Liver (tissue), 9 donors: Measurements from ENCODE around the gene INPP5K. TPM values are rescaled to one million over a fixed set of nuclear protein-coding genes. Genes with fewer than 3 reads are reported as not detected.

Experiments used
- DNase-seq: peaks from one replicate; pipeline ENCODE4 v3.0.0-alpha.2; 2017; ENCODE audit warnings: low spot score
- H3K27ac ChIP-seq, 2 donors: one replicate each; pipeline ENCODE4 v1.7.0; 2013; ENCODE audit warnings: inconsistent platforms in 2 of 2, low read length in 2 of 2, control low read depth in 1 of 2, low read depth in 1 of 2, mild to moderate bottlenecking in 1 of 2
- H3K27me3 ChIP-seq, 4 donors: one replicate each; pipeline versions ENCODE4 v1.6.1 to v1.7.0; 2013; ENCODE audit warnings: low read length in 3 of 4, inconsistent platforms in 1 of 4, mild to moderate bottlenecking in 1 of 4, moderate library complexity in 1 of 4; ENCODE audit not compliant: control insufficient read depth in 4 of 4, insufficient read depth in 4 of 4
- H3K36me3 ChIP-seq, 4 donors: one replicate each; pipeline versions ENCODE4 v1.6.1 to v1.7.0; 2013; ENCODE audit warnings: low read length in 3 of 4, mild to moderate bottlenecking in 3 of 4, low read depth in 1 of 4, moderate library complexity in 1 of 4; ENCODE audit not compliant: control insufficient read depth in 4 of 4, insufficient read depth in 3 of 4
- H3K4me1 ChIP-seq, 4 donors: one replicate each; pipeline versions ENCODE4 v1.6.1 to v1.7.0; 2013; ENCODE audit warnings: low read length in 3 of 4, mild to moderate bottlenecking in 3 of 4, moderate library complexity in 1 of 4; ENCODE audit not compliant: control insufficient read depth in 4 of 4, insufficient read depth in 4 of 4
- H3K4me3 ChIP-seq, 3 donors: one replicate each; pipeline versions ENCODE4 v1.6.1 to v1.7.0; 2013; ENCODE audit warnings: low read length in 3 of 3, control low read depth in 1 of 3, low read depth in 1 of 3, mild to moderate bottlenecking in 1 of 3
- H3K9ac ChIP-seq, 2 donors: one replicate each; pipeline ENCODE4 v1.7.0; 2013; ENCODE audit warnings: low read length in 2 of 2, mild to moderate bottlenecking in 2 of 2, moderate library complexity in 2 of 2, control low read depth in 1 of 2, low read depth in 1 of 2
- H3K9me3 ChIP-seq, 4 donors: one replicate each; pipeline versions ENCODE4 v1.6.1 to v1.7.0; 2013; ENCODE audit warnings: low read length in 3 of 4; ENCODE audit not compliant: control insufficient read depth in 4 of 4
- EGR1 ChIP-seq, 2 donors: IDR thresholded peaks; 2 replicates each; pipeline ENCODE4 v1.6.1; 2016 to 2018; ENCODE audit warnings: antibody characterized with exemption in 2 of 2, low read depth in 2 of 2
- FOXA1 ChIP-seq: IDR thresholded peaks from 2 replicates; pipeline ENCODE4 v1.6.1; 2016; ENCODE audit warnings: antibody characterized with exemption
- FOXA2 ChIP-seq: IDR thresholded peaks from 2 replicates; pipeline ENCODE4 v1.6.1; 2016; ENCODE audit warnings: antibody characterized with exemption
- GABPA ChIP-seq, 2 donors: IDR thresholded peaks in 1 of 2; conservative IDR thresholded peaks in 1 of 2; 2 replicates each; pipeline ENCODE4 v1.6.1; 2016; ENCODE audit warnings: antibody characterized with exemption in 2 of 2, mild to moderate bottlenecking in 1 of 2, moderate library complexity in 1 of 2
- HNF4A ChIP-seq, 2 donors: conservative IDR thresholded peaks; 2 replicates each; pipeline ENCODE4 v1.6.1; 2016; ENCODE audit warnings: antibody characterized with exemption in 2 of 2, mild to moderate bottlenecking in 2 of 2
- HNF4G ChIP-seq: IDR thresholded peaks from 2 replicates; pipeline ENCODE4 v1.6.1; 2016; ENCODE audit warnings: antibody characterized with exemption
- JUND ChIP-seq, 2 donors: IDR thresholded peaks; 2 replicates each; pipeline ENCODE4 v1.6.1; 2016; ENCODE audit warnings: antibody characterized with exemption in 2 of 2
- NR2F2 ChIP-seq: IDR thresholded peaks from 2 replicates; pipeline ENCODE4 v1.6.1; 2016; ENCODE audit warnings: antibody characterized with exemption
- RAD21 ChIP-seq, 2 donors: IDR thresholded peaks; 2 replicates each; pipeline ENCODE4 v1.6.1; 2016; ENCODE audit warnings: antibody characterized with exemption in 2 of 2, mild to moderate bottlenecking in 2 of 2
- SP1 ChIP-seq: IDR thresholded peaks from 2 replicates; pipeline ENCODE4 v1.6.1; 2018; ENCODE audit warnings: antibody characterized with exemption, mild to moderate bottlenecking
- TAF1 ChIP-seq: conservative IDR thresholded peaks from 2 replicates; pipeline ENCODE4 v1.6.1; 2016; ENCODE audit warnings: antibody characterized with exemption, mild to moderate bottlenecking
- WGBS: extraction: QIAGEN DNeasy Blood & Tissue Kit; methylation state at CpG from one replicate; pipeline ENCODE4 v1.1.7; 2013; 5-methylcytosine and 5-hydroxymethylcytosine counted together
- polyA plus RNA-seq, 2 donors: library from polyadenylated mRNA; stranded (reverse) in 1 of 2; unstranded in 1 of 2; fragments of 200-250 nt in 1 of 2; fragments of >200 nt in 1 of 2; fragmentation: Nextera tagmentation in 1 of 2; extraction: Ambion mirVana in 1 of 2; gene quantifications; one replicate each; pipeline versions ENCODE4 v1.2.1 to v1.2.3, GENCODE V29; 2013 to 2015
- total RNA-seq, 2 donors: library from RNA; depleted of rRNA; stranded (reverse); fragments of >200 nt; gene quantifications; one replicate each; pipeline ENCODE4 v1.2.3, GENCODE V29; 2014
- TF ChIP-seq, protein P1 (sequence below): IDR thresholded peaks from 2 replicates; pipeline ENCODE4 v1.6.1; 2016; ENCODE audit warnings: antibody characterized with exemption
- TF ChIP-seq, protein P2 (sequence below): fragments of 150-350 bp; IDR thresholded peaks from 2 replicates; pipeline ENCODE4 v1.5.1; 2017; ENCODE audit warnings: improper control_type of control experiment, low read depth, low read length; ENCODE audit not compliant: missing input control
- TF ChIP-seq, protein P3 (sequence below): IDR thresholded peaks from 2 replicates; pipeline ENCODE4 v1.6.1; 2016; ENCODE audit warnings: antibody characterized with exemption
- TF ChIP-seq, protein P4 (sequence below): IDR thresholded peaks from 2 replicates; pipeline ENCODE4 v1.6.1; 2016; ENCODE audit warnings: antibody characterized with exemption
- donor health status: healthy.
- donor health status: healthy.
- donor health status: healthy.
- donor health status: healthy.
- donor health status: healthy.

INPP5K gene
- total and polyA plus RNA-seq, 4 donors = 9.9 to 47.1 (median 15.9) TPM

DNA sequence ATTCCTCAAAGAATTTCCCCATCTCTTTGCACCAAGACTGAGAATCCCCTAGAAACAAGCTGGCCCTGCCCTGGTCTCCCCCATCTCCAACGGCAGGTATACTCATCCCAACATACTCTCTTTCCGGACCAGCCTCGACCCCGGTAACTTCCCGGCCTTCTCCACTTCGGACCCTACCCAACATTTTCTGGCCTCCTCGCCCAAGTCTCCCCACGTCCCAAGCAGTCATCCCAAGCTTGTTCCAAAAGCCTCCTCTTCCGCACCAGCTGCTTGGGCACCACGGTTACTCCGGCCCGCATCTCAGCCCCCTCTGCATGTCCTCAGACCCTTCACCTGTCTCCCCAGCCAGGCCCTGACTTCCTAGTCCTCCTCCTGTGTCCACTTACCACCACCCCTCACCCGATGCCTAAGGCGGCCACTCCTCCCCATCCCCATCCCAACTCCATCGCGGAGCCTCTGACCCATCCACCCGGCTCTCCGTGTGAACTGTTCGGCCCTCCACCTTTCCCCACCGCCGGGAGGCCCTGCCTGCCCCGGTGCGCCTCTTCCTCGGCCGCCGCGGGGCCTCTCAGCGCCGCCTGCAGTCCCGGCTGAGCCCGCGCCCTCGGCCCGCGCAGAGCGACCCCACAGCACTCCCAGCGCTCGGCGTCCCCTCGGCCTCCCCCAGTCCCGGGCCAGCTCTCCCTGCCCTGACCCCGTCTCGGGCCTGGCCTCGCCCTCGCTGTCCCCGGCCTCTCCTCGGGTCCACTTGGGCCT is 45.2 kb upstream of the INPP5K start:
- H3K4me3 ChIP-seq = peak overlapping the region; percentile 33 to 93 (median 69)
- peak overlapping the region; percentile 77 to 84 for H3K27ac ChIP-seq
- peak; percentile 58 for DNase-seq
- no peaks in the 10 kb centered on the region for H3K27me3 ChIP-seq
- WGBS = 9% methylated on average over 47 of the region's 47 CpGs
- H3K9me3 ChIP-seq = no peaks in the 10 kb centered on the region
- TF ChIP-seq, protein P1, sequence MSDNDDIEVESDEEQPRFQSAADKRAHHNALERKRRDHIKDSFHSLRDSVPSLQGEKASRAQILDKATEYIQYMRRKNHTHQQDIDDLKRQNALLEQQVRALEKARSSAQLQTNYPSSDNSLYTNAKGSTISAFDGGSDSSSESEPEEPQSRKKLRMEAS = no peak
- no peak for TF ChIP-seq HNF4A (conservative IDR thresholded peaks at IDR 0.05)
- TF ChIP-seq JUND (IDR thresholded peaks at IDR 0.05) = no peak
- no peak for TF ChIP-seq NR2F2
- no peak for TF ChIP-seq FOXA1
- TF ChIP-seq FOXA2 = no peak
- TF ChIP-seq, protein P2, sequence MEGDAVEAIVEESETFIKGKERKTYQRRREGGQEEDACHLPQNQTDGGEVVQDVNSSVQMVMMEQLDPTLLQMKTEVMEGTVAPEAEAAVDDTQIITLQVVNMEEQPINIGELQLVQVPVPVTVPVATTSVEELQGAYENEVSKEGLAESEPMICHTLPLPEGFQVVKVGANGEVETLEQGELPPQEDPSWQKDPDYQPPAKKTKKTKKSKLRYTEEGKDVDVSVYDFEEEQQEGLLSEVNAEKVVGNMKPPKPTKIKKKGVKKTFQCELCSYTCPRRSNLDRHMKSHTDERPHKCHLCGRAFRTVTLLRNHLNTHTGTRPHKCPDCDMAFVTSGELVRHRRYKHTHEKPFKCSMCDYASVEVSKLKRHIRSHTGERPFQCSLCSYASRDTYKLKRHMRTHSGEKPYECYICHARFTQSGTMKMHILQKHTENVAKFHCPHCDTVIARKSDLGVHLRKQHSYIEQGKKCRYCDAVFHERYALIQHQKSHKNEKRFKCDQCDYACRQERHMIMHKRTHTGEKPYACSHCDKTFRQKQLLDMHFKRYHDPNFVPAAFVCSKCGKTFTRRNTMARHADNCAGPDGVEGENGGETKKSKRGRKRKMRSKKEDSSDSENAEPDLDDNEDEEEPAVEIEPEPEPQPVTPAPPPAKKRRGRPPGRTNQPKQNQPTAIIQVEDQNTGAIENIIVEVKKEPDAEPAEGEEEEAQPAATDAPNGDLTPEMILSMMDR = no peak
- no peak for TF ChIP-seq TAF1
- TF ChIP-seq HNF4G = no peak
- no peak for TF ChIP-seq RAD21 (IDR thresholded peaks at IDR 0.05)
- TF ChIP-seq GABPA (IDR thresholded peaks at IDR 0.05 in 1 of 2, conservative IDR thresholded peaks at IDR 0.05 in 1 of 2) = no peak
- TF ChIP-seq EGR1 (IDR thresholded peaks at IDR 0.05; ENCODE audit: low read depth in 2 of 2) = no peak
- TF ChIP-seq, protein P3, sequence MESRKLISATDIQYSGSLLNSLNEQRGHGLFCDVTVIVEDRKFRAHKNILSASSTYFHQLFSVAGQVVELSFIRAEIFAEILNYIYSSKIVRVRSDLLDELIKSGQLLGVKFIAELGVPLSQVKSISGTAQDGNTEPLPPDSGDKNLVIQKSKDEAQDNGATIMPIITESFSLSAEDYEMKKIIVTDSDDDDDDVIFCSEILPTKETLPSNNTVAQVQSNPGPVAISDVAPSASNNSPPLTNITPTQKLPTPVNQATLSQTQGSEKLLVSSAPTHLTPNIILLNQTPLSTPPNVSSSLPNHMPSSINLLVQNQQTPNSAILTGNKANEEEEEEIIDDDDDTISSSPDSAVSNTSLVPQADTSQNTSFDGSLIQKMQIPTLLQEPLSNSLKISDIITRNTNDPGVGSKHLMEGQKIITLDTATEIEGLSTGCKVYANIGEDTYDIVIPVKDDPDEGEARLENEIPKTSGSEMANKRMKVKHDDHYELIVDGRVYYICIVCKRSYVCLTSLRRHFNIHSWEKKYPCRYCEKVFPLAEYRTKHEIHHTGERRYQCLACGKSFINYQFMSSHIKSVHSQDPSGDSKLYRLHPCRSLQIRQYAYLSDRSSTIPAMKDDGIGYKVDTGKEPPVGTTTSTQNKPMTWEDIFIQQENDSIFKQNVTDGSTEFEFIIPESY = no peak
- H3K9ac ChIP-seq = peak overlapping the region; percentile 54 to 76
- H3K4me1 ChIP-seq = peaks cover 10 to 20% (median 17%) of the 10 kb centered on the region in 4 donors
- H3K36me3 ChIP-seq = no peaks in the 10 kb centered on the region

DNA sequence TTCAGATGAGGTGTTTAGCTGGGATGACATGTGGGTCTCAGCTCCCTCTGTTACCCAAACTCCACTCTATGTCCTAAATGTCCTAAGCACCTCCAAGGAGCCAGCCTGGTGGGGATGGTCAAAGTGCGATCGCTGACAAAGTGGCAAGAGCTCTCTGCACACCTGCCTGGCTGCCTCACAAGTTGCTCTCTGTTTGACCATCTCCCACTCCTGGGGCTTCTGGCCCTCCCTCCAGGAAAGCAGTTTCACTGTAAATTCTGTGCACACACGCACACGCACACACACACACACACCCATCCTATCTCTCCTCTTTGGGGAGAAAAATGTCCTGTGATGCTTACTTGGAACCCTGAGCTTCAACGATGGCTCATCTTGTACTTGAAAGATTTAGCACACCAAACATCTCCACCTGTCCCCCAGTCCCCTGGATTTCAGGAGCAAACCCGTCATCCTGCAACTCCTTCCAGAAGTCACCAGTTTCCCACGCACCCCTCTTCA is 44.5 kb upstream of the INPP5K start:
- H3K4me3 ChIP-seq = peak overlapping the region in 1 of 3 donors; percentile 69

More for the DNA sequence above, 44.5 kb upstream of the INPP5K start:
- no peaks in the 10 kb centered on the region for H3K36me3 ChIP-seq
- no peak overlapping the region for H3K27ac ChIP-seq
- peak overlapping the region in 1 of 2 donors; percentile 76 for H3K9ac ChIP-seq
- no peak for DNase-seq
- no peaks in the 10 kb centered on the region for H3K27me3 ChIP-seq
- 84% methylated on average over 7 of the region's 7 CpGs for WGBS
- peaks cover 10 to 20% (median 18%) of the 10 kb centered on the region in 4 donors for H3K4me1 ChIP-seq
- TF ChIP-seq, protein P4, sequence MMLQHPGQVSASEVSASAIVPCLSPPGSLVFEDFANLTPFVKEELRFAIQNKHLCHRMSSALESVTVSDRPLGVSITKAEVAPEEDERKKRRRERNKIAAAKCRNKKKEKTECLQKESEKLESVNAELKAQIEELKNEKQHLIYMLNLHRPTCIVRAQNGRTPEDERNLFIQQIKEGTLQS = no peak
- TF ChIP-seq FOXA2 (no peak), SP1 (no peak), HNF4G (no peak)
- H3K9me3 ChIP-seq = no peaks in the 10 kb centered on the region
